ENCODE data around the gene RPS18. TPM values are rescaled to one million over a fixed set of nuclear protein-coding genes. Genes with fewer than 3 reads are reported as not detected.
"Not testable (repeated sequence)": the region's sequence is repeated elsewhere in the genome, so short reads cannot be mapped to it uniquely, and the experiment has no call there.

RPS18 gene
- total RNA-seq, 6 donors from 2014 or later: 535 to 2,038 (median 1,627) TPM

DNA sequence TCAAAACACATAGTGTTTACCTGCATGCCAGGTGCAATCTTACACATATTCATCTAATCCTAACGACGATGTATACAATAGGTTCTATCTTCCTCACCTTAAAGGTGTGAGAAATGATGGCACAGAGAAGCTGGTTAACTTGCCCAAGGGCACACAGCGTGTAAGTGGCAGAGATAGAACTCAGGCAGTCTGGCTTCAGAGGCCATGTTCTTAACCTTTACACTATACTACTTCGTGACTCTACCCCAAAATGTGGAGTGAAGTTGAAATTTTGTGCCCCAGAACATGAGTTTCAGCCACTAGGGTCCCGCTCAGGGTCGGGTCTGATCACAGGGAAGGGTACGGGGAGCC is 783 bp upstream of the RPS18 start:
- Histone ChIP-seq H3K4me1 (peaks cover 35 to 55% (median 43%) of the 10 kb centered on the region in 4 donors), H3K36me3 (peaks cover 12 to 67% (median 51%) of the 10 kb centered on the region in 4 donors), H3K9me3 (no peaks in the 10 kb centered on the region), H3K27me3 (no peaks in the 10 kb centered on the region), H3K27ac (peak overlapping the region; percentile 90 to 97 (median 95)), H3K4me3 (peak overlapping the region; percentile 62 to 82 (median 70))
- ATAC-seq (ENCODE audit: low FRiP score in 2 of 2): peak; percentile 2 to 23
- 1 to 4% methylated on average over 4 to 7 of the region's 7 CpGs for WGBS, 2 donors
- no peak for DNase-seq
- TF ChIP-seq CTCF (IDR thresholded peaks at IDR 0.05) (peak in 1 of 6 experiments; percentile 9), POLR2A (IDR thresholded peaks at IDR 0.05) (no peak)

GRCh38 chr6:33272275-33273128 is 627 bp downstream of the RPS18 start:
- ATAC-seq (ENCODE audit: low FRiP score in 2 of 2) (peak in 1 of 2 donors; percentile 25), DNase-seq (no peak)
- peaks cover 8 to 58% (median 38%) of the 10 kb centered on the region in 4 donors for H3K36me3 ChIP-seq
- no peaks in the 10 kb centered on the region for H3K27me3 ChIP-seq
- TF ChIP-seq EP300 (IDR thresholded peaks at IDR 0.05) (peak in 1 of 4 donors; percentile 0), POLR2A (IDR thresholded peaks at IDR 0.05) (no peak)
- H3K4me3 ChIP-seq: peak overlapping the region; percentile 31 to 82 (median 70)
- peak overlapping the region; percentile 90 to 97 (median 95) for H3K27ac ChIP-seq
- H3K4me1 ChIP-seq: peaks cover 42 to 64% (median 50%) of the 10 kb centered on the region in 4 donors
- no peaks in the 10 kb centered on the region for H3K9me3 ChIP-seq
- 12 to 19% methylated on average over 14 to 22 of the region's 22 CpGs for WGBS, 2 donors

DNA sequence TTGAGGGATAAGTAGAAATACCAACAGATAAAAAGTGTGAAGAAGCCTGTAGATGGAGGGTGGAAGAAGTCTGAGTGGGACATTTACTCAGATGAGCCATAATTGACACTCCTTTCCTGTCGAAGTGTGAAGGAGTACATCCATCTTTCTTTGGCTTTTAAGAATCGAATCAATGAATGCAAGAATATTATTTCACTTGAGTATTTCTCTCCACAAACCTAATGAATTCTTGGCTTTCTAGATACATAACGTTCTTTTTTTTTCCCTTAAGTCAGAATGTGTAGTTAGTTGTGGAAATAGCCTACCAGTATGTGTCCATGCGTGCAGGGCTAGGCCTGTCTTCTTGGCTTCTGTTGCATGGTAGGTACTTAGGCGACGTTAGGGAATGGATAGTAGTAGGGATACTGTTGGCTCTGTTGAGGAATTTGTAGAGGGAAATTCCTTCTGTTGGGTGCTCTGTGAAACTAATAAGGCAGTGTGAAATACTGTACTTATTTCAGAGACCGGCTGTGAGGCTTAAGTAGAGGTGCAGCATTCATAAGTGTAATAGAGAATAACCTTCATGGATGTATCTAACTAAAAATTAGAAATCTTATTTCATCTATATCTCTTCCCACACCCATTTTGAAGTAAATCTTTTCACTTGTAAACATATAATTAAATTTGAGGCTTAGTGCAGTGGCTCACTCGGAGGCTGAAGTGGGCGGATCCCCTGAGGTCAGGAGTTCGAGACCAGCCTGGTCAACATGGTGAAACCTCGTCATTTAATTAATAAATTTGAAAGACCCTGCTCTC is 1.5 kb downstream of the RPS18 start:
- Histone ChIP-seq H3K27ac (peak overlapping the region in 3 of 4 donors; percentile 90 to 97 (median 93)), H3K4me1 (peaks cover 47 to 72% (median 55%) of the 10 kb centered on the region in 4 donors), H3K27me3 (no peaks in the 10 kb centered on the region), H3K36me3 (peaks cover 2 to 49% (median 29%) of the 10 kb centered on the region in 4 donors), H3K9me3 (no peaks in the 10 kb centered on the region), H3K4me3 (peak overlapping the region; percentile 31 to 82 (median 70))
- no peak for ATAC-seq (ENCODE audit: low FRiP score in 2 of 2)
- WGBS, 2 donors: 63 to 67% methylated on average over 11 of the region's 11 CpGs
- TF ChIP-seq POLR2A (IDR thresholded peaks at IDR 0.05): no peak
- DNase-seq: no peak

DNA sequence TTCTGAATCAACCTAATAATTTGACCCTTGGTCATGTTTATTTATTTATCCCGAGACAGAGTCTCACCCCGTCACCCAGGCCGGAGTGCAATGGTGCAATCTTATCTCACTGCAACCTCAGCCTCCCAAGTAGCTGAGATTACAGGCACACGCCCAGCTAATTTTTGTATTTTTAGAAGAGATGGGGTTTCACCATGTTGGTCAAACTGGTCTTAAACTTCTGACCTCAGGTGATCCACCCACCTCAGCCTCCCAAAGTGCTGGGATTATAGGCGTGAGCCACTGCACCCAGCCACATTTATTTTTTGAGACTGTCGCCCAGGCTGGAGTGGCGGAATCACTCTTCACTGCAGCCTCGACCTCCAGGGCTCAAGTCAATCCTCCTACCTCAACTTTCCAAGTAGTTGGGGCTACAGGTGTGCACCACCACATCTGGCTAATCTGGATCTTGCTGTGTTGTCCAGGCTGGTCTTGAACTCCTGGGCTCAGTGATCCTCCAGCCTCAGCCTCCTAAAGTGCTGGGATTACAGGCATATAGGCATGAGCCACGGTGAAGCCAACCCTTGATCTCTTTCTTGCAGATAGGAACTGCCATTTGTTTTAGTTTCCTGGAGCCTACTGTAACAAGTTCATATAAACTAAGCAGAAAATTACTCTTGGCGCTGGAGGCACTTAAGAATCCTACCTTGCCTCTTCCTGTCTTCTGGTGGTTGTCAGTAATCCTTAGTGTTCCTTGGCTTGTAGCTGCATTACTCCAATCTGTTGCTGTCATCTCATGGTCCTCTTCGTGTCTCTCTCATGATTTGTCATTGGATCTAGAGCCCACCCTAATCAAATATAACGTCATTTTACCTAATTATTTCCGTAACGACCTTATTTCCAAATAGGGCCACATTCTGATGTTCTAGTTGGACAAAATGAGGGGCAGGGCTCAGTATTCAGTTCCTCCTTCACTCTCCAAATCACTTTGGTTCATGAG is 2.3 kb downstream of the RPS18 start:
- H3K27ac ChIP-seq: peak overlapping the region in 1 of 4 donors; percentile 31

DNA sequence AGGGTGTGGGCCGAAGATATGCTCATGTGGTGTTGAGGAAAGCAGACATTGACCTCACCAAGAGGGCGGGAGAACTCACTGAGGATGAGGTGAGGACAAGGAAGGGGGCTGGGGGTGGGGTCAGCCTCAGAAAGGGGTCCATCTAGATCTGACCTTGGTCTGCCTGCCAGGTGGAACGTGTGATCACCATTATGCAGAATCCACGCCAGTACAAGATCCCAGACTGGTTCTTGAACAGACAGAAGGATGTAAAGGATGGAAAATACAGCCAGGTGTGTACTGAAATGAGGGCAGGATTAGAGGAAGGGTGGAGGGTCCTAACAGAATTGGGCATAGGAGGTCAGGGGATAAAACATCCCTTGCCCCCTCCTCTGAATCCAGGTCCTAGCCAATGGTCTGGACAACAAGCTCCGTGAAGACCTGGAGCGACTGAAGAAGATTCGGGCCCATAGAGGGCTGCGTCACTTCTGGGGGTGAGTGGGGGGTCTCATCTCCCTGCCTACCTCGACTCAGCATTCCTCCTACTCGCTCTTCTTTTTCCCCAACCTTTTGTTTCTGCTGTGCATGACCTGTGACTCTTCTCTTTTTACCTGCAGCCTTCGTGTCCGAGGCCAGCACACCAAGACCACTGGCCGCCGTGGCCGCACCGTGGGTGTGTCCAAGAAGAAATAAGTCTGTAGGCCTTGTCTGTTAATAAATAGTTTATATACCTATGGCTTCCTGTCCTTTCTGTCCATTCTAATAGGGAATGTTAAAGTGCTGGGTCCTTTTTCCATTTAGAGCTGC is 4.1 kb downstream of the RPS18 start:
- H3K4me3 ChIP-seq: peak overlapping the region in 3 of 4 donors; percentile 67 to 91 (median 79)
- peak in 1 of 2 donors; percentile 51 for DNase-seq
- H3K9me3 ChIP-seq; H3K27me3 ChIP-seq; ATAC-seq (ENCODE audit: low FRiP score in 2 of 2): not testable (repeated sequence)
- peaks cover 0 to 65% (median 38%) of the 10 kb centered on the region in 4 donors for H3K36me3 ChIP-seq
- H3K27ac ChIP-seq: peak overlapping the region; percentile 89 to 97 (median 92)
- 81 to 83% methylated on average over 16 of the region's 16 CpGs for WGBS, 2 donors
- H3K4me1 ChIP-seq: peaks cover 51 to 74% (median 60%) of the 10 kb centered on the region in 4 donors

More for the DNA sequence above, 2.3 kb downstream of the RPS18 start:
- Histone ChIP-seq H3K9me3 (no peaks in the 10 kb centered on the region), H3K4me1 (peaks cover 51 to 80% (median 63%) of the 10 kb centered on the region in 4 donors), H3K27me3 (no peaks in the 10 kb centered on the region), H3K4me3 (peak overlapping the region in 1 of 4 donors; percentile 71), H3K36me3 (peaks cover 0 to 48% (median 28%) of the 10 kb centered on the region in 4 donors)
- WGBS, 2 donors: 64 to 65% methylated on average over 14 of the region's 14 CpGs
- DNase-seq (no peak), ATAC-seq (ENCODE audit: low FRiP score in 2 of 2) (no peak)
- TF ChIP-seq EP300 (IDR thresholded peaks at IDR 0.05) (no peak), CTCF (IDR thresholded peaks at IDR 0.05) (no peak)
